Urinary bladder (tissue), 4 donors: ENCODE results near the gene KRT3. TPM values are rescaled to one million over a fixed set of nuclear protein-coding genes. Genes with fewer than 3 reads are reported as not detected.

Experiments used
- DNase-seq: peaks from one replicate; pipeline ENCODE4 v3.0.0-alpha.2; 2015; ENCODE audit errors: extremely low spot score
- H3K27ac ChIP-seq: one replicate; pipeline ENCODE4 v1.5.1; 2013; ENCODE audit warnings: low read depth, mild to moderate bottlenecking, moderate library complexity
- H3K36me3 ChIP-seq: one replicate; pipeline ENCODE4 v1.6.1; 2013; ENCODE audit warnings: mild to moderate bottlenecking, moderate library complexity; ENCODE audit not compliant: insufficient read depth
- H3K4me1 ChIP-seq: one replicate; pipeline ENCODE4 v1.6.1; 2013; ENCODE audit warnings: mild to moderate bottlenecking, moderate library complexity; ENCODE audit not compliant: insufficient read depth
- H3K4me3 ChIP-seq: one replicate; pipeline ENCODE4 v1.5.1; 2013; ENCODE audit warnings: low read depth, low read length
- WGBS: extraction: QIAGEN DNeasy Blood & Tissue Kit; methylation state at CpG from one replicate; pipeline ENCODE4 v1.1.7; 2013; 5-methylcytosine and 5-hydroxymethylcytosine counted together
- polyA plus RNA-seq: library from polyadenylated mRNA; stranded (reverse); fragments of 200-250 nt; gene quantifications from one replicate; pipeline ENCODE4 v1.2.3, GENCODE V29; 2013
- total RNA-seq: library from RNA; depleted of rRNA; stranded (reverse); fragments of >200 nt; gene quantifications from one replicate; pipeline ENCODE4 v1.2.3, GENCODE V29; 2014
- donor health status: healthy with polysubstance abuse.
- donor health status: healthy.

KRT3 gene
- total RNA-seq (not detected), polyA plus RNA-seq (not detected)

- WGBS, result 93% methylated on average over 17 of the region's 17 CpGs
- Histone ChIP-seq H3K36me3 (no peaks in the 10 kb centered on the region), H3K4me1 (no peaks in the 10 kb centered on the region), H3K27ac (no peak within 1 kb of the TSS), H3K4me3 (no peak within 1 kb of the TSS)
- DNase-seq, result no peak
Measured at GRCh38 chr12:52795694-52796428, at the start of gene KRT3. Gene KRT3, minus strand, starts transcription at chr12:52796117. Its CDS starts 75 bp downstream, at chr12:52796042.

GRCh38 chr12:52844386-52844785 lies 48.5 kb upstream of the KRT3 start:
- no peak overlapping the region for H3K27ac ChIP-seq
- WGBS, result 95% methylated on average over 11 of the region's 11 CpGs
- H3K4me1 ChIP-seq, result no peaks in the 10 kb centered on the region
- H3K4me3 ChIP-seq, result no peak overlapping the region
- H3K36me3 ChIP-seq, result no peaks in the 10 kb centered on the region
- no peak for DNase-seq

- Histone ChIP-seq H3K36me3 (no peaks in the 10 kb centered on the region), H3K4me1 (no peaks in the 10 kb centered on the region), H3K4me3 (no peak overlapping the region), H3K27ac (no peak overlapping the region)
- 81% methylated on average over 18 of the region's 18 CpGs for WGBS
- no peak for DNase-seq
Measured at GRCh38 chr12:52839436-52840105, 43.7 kb upstream of the KRT3 start.

- Histone ChIP-seq H3K36me3 (no peaks in the 10 kb centered on the region), H3K4me3 (no peak overlapping the region), H3K27ac (no peak overlapping the region), H3K4me1 (no peaks in the 10 kb centered on the region)
- WGBS, result 65% methylated on average over 14 of the region's 14 CpGs
- DNase-seq, result no peak
Measured at GRCh38 chr12:52838609-52839435, 42.9 kb upstream of the KRT3 start.

GRCh38 chr12:52837781-52838608 lies 42.1 kb upstream of the KRT3 start:
- no peak overlapping the region for H3K27ac ChIP-seq
- WGBS, result 89% methylated on average over 6 of the region's 6 CpGs

GRCh38 chr12:52837413-52837741 lies 41.5 kb upstream of the KRT3 start:
- Histone ChIP-seq H3K27ac (no peak overlapping the region), H3K4me1 (no peaks in the 10 kb centered on the region), H3K36me3 (no peaks in the 10 kb centered on the region), H3K4me3 (no peak overlapping the region)
- DNase-seq, result no peak
- WGBS, result 81% methylated on average over 9 of the region's 9 CpGs

More at GRCh38 chr12:52837781-52838608, 42.1 kb upstream of the KRT3 start:
- Histone ChIP-seq H3K4me1 (no peaks in the 10 kb centered on the region), H3K36me3 (no peaks in the 10 kb centered on the region), H3K4me3 (no peak overlapping the region)
- DNase-seq, result no peak

- DNase-seq, result no peak
- no peak overlapping the region for H3K4me3 ChIP-seq
- H3K27ac ChIP-seq, result no peak overlapping the region
- no peaks in the 10 kb centered on the region for H3K36me3 ChIP-seq
- no peaks in the 10 kb centered on the region for H3K4me1 ChIP-seq
- WGBS, result 91% methylated on average over 9 of the region's 9 CpGs
Measured at GRCh38 chr12:52836491-52837412, 40.8 kb upstream of the KRT3 start.

GRCh38 chr12:52836042-52836466 lies 40.1 kb upstream of the KRT3 start:
- H3K27ac ChIP-seq, result no peak overlapping the region
- no peaks in the 10 kb centered on the region for H3K36me3 ChIP-seq
- WGBS, result 77% methylated on average over 7 of the region's 7 CpGs
- DNase-seq, result no peak
- H3K4me1 ChIP-seq, result no peaks in the 10 kb centered on the region
- H3K4me3 ChIP-seq, result no peak overlapping the region

GRCh38 chr12:52835271-52836041 lies 39.5 kb upstream of the KRT3 start:
- Histone ChIP-seq H3K4me1 (no peaks in the 10 kb centered on the region), H3K27ac (no peak overlapping the region), H3K4me3 (no peak overlapping the region), H3K36me3 (no peaks in the 10 kb centered on the region)
- DNase-seq, result no peak
- WGBS, result 88% methylated on average over 15 of the region's 15 CpGs

GRCh38 chr12:52834727-52835001 lies 38.7 kb upstream of the KRT3 start:
- DNase-seq, result no peak
- H3K36me3 ChIP-seq, result no peaks in the 10 kb centered on the region
- WGBS, result 76% methylated on average over 4 of the region's 4 CpGs
- H3K4me1 ChIP-seq, result no peaks in the 10 kb centered on the region
- H3K4me3 ChIP-seq, result no peak overlapping the region
- no peak overlapping the region for H3K27ac ChIP-seq

- Histone ChIP-seq H3K4me1 (no peaks in the 10 kb centered on the region), H3K36me3 (no peaks in the 10 kb centered on the region), H3K27ac (no peak within 1 kb of the TSS), H3K4me3 (no peak within 1 kb of the TSS)
- 90% methylated on average over 22 of the region's 22 CpGs for WGBS
- DNase-seq, result no peak
Measured at GRCh38 chr12:52833922-52834726, 38.2 kb upstream of the KRT3 start, which contains the start of gene KRT79. Gene KRT79, minus strand, starts transcription at chr12:52834311. Its CDS starts 51 bp downstream, at chr12:52834260.
